Measurements from ENCODE around the gene CLSTN1. TPM values are rescaled to one million over a fixed set of nuclear protein-coding genes. Genes with fewer than 3 reads are reported as not detected.

The CLSTN1 gene
- total and polyA plus RNA-seq, 2 of the 13 experiments (the other 11 are each of a cell fraction or from before 2014, with no cell fraction given), result 19.7 to 29.8 TPM

DNA sequence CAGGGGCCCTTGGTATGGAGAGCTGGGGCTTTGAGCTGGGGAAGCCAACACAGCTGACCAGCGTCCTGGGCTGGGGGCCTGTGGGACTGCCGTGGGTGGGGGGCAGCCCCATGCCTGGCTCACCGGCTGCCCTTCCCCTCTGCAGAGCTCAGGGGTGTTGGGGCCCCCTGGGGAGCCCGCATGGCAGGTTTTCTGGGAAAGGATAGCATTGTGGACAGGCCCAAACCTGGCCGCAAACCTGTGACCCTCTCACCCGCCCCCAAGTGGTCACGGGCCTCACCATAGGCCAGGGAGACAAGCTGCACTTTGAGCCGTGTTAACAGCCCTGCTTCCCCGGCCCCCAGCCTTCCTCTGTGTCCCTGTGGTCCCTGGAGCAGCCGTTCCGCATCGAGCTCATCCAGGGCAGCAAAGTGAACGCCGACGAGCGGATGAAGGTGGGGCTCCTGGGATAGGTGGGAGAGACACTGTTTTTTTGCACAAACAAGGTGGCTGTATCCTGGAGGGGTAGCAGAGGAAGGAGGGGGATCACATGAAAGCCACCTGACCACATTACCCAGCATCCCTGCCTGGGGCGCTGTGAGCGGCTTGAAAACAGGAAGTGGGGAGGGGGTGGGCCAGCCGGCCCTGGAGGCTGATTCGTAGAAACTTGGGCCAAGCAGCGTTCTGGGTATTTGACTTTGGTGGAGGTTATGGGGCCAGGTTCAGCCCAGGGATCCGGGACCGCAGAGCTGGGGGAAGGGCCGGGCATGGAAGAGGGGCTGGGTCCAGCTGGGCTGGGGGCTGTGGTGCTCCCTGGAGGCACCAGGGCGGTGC, 106.4 kb downstream of the CLSTN1 start (continued):
- TF ChIP-seq CCAR2 (optimal IDR thresholded peaks at IDR 0.05; ENCODE audit: low read depth, low read length) (no peak), ZNF253 (CRISPR knock-in tag; IDR thresholded peaks at IDR 0.05; ENCODE audit: borderline replicate concordance) (no peak), RCOR2 (CRISPR knock-in tag; IDR thresholded peaks at IDR 0.05) (peak; percentile 62; the same call in 1 of the 2 replicates), ZNF878 (CRISPR knock-in tag; IDR thresholded peaks at IDR 0.05) (0 out of 2 replicates have a peak, but pooled peaks have one; percentile 45), ZNF256 (CRISPR knock-in tag; conservative IDR thresholded peaks at IDR 0.05) (no peak), ZNF30 (CRISPR knock-in tag; IDR thresholded peaks at IDR 0.05) (no peak), ZBTB1 (CRISPR knock-in tag; IDR thresholded peaks at IDR 0.05; ENCODE audit: borderline replicate concordance) (no peak), TEAD3 (CRISPR knock-in tag; optimal IDR thresholded peaks at IDR 0.05; ENCODE audit: borderline replicate concordance) (peak; percentile 67), NFATC3 (CRISPR knock-in tag; IDR thresholded peaks at IDR 0.05) (no peak), SKIL (CRISPR knock-in tag; IDR thresholded peaks at IDR 0.05; ENCODE audit: borderline replicate concordance) (no peak; the same call in 1 of the 2 replicates), AGO2 (optimal IDR thresholded peaks at IDR 0.05; ENCODE audit: low read depth, low read length) (no peak), PHF20 (CRISPR knock-in tag; IDR thresholded peaks at IDR 0.05) (peak; percentile 88), XRCC5 (optimal IDR thresholded peaks at IDR 0.05; ENCODE audit: low read length) (peak; percentile 67), ZNF841 (CRISPR knock-in tag; IDR thresholded peaks at IDR 0.05; ENCODE audit: borderline replicate concordance) (no peak), RFX3 (CRISPR knock-in tag; IDR thresholded peaks at IDR 0.05) (no peak), CREBL2 (CRISPR knock-in tag; IDR thresholded peaks at IDR 0.05; ENCODE audit: borderline replicate concordance) (peak; percentile 66; the same call in 1 of the 2 replicates)
- TF ChIP-seq, protein P1, sequence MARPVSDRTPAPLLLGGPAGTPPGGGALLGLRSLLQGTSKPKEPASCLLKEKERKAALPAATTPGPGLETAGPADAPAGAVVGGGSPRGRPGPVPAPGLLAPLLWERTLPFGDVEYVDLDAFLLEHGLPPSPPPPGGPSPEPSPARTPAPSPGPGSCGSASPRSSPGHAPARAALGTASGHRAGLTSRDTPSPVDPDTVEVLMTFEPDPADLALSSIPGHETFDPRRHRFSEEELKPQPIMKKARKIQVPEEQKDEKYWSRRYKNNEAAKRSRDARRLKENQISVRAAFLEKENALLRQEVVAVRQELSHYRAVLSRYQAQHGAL (CRISPR knock-in tag; IDR thresholded peaks at IDR 0.05; ENCODE audit: not compliant biosample characterization), result no peak
- TF ChIP-seq, protein P2, sequence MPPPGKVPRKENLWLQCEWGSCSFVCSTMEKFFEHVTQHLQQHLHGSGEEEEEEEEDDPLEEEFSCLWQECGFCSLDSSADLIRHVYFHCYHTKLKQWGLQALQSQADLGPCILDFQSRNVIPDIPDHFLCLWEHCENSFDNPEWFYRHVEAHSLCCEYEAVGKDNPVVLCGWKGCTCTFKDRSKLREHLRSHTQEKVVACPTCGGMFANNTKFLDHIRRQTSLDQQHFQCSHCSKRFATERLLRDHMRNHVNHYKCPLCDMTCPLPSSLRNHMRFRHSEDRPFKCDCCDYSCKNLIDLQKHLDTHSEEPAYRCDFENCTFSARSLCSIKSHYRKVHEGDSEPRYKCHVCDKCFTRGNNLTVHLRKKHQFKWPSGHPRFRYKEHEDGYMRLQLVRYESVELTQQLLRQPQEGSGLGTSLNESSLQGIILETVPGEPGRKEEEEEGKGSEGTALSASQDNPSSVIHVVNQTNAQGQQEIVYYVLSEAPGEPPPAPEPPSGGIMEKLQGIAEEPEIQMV (CRISPR knock-in tag; IDR thresholded peaks at IDR 0.05; ENCODE audit: low read depth), result peak; percentile 83
- TF ChIP-seq, protein P3, sequence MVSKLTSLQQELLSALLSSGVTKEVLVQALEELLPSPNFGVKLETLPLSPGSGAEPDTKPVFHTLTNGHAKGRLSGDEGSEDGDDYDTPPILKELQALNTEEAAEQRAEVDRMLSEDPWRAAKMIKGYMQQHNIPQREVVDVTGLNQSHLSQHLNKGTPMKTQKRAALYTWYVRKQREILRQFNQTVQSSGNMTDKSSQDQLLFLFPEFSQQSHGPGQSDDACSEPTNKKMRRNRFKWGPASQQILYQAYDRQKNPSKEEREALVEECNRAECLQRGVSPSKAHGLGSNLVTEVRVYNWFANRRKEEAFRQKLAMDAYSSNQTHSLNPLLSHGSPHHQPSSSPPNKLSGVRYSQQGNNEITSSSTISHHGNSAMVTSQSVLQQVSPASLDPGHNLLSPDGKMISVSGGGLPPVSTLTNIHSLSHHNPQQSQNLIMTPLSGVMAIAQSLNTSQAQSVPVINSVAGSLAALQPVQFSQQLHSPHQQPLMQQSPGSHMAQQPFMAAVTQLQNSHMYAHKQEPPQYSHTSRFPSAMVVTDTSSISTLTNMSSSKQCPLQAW (CRISPR knock-in tag; IDR thresholded peaks at IDR 0.05), result peak; percentile 84
- TF ChIP-seq, protein P4, sequence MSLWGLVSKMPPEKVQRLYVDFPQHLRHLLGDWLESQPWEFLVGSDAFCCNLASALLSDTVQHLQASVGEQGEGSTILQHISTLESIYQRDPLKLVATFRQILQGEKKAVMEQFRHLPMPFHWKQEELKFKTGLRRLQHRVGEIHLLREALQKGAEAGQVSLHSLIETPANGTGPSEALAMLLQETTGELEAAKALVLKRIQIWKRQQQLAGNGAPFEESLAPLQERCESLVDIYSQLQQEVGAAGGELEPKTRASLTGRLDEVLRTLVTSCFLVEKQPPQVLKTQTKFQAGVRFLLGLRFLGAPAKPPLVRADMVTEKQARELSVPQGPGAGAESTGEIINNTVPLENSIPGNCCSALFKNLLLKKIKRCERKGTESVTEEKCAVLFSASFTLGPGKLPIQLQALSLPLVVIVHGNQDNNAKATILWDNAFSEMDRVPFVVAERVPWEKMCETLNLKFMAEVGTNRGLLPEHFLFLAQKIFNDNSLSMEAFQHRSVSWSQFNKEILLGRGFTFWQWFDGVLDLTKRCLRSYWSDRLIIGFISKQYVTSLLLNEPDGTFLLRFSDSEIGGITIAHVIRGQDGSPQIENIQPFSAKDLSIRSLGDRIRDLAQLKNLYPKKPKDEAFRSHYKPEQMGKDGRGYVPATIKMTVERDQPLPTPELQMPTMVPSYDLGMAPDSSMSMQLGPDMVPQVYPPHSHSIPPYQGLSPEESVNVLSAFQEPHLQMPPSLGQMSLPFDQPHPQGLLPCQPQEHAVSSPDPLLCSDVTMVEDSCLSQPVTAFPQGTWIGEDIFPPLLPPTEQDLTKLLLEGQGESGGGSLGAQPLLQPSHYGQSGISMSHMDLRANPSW (CRISPR knock-in tag; IDR thresholded peaks at IDR 0.05; ENCODE audit: borderline replicate concordance), result peak; percentile 86; the same call in 1 of the 2 replicates

All from HepG2 (cell line).